Endothelial cell of umbilical vein (primary cell): ENCODE results near the gene DEFB129.

Source experiments
- MYC ChIP-seq: IDR thresholded peaks from one replicate; pipeline ENCODE4 v1.6.1; 2011; ENCODE audit warnings: mild to moderate bottlenecking, low read depth, low read length
- POLR2A ChIP-seq: IDR thresholded peaks from 2 replicates; pipeline ENCODE4 v1.6.1; 2012; ENCODE audit warnings: low read depth, mild to moderate bottlenecking, control low read depth, low read length
- TF ChIP-seq, protein P1 (sequence below), 2 donors: IDR thresholded peaks; 1 replicate in 1 of 2; 2 replicates in 1 of 2; pipeline ENCODE4 v1.5.1; 2011; ENCODE audit warnings: low read length in 2 of 2, mild to moderate bottlenecking in 2 of 2, moderate library complexity in 2 of 2, control low read depth in 1 of 2, inconsistent platforms in 1 of 2, low read depth in 1 of 2; ENCODE audit not compliant: insufficient read depth in 1 of 2; ENCODE audit errors: extremely low read depth in 1 of 2

DNA sequence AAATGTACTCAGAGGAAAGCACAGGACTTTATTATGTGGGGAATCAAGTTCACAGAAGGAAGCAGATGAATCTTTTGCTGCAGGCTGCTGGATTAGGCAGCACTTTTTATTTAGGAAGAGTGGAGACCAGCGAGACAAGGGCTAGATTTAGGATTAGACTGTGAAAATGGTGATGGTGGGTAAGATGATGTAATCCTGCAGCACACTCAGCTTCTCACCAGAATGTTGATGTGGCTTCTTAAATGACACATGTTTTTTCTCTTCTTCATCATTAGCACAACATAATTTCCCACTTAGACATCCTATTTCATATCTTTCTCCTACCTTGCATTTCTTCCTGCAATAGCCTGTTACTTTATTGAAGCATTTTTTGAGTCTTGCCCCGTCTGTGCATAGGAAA, 39.3 kb upstream of the DEFB129 start:
- no peak for TF ChIP-seq MYC
- TF ChIP-seq, protein P1, sequence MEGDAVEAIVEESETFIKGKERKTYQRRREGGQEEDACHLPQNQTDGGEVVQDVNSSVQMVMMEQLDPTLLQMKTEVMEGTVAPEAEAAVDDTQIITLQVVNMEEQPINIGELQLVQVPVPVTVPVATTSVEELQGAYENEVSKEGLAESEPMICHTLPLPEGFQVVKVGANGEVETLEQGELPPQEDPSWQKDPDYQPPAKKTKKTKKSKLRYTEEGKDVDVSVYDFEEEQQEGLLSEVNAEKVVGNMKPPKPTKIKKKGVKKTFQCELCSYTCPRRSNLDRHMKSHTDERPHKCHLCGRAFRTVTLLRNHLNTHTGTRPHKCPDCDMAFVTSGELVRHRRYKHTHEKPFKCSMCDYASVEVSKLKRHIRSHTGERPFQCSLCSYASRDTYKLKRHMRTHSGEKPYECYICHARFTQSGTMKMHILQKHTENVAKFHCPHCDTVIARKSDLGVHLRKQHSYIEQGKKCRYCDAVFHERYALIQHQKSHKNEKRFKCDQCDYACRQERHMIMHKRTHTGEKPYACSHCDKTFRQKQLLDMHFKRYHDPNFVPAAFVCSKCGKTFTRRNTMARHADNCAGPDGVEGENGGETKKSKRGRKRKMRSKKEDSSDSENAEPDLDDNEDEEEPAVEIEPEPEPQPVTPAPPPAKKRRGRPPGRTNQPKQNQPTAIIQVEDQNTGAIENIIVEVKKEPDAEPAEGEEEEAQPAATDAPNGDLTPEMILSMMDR (IDR thresholded peaks at IDR 0.05; ENCODE audit: extremely low read depth in 1 of 2, insufficient read depth in 1 of 2, low read depth in 1 of 2, low read length in 2 of 2) = no peak
- no peak for TF ChIP-seq POLR2A
